GM19324 (cell line): ENCODE measurements around the gene SLC25A10.
"Not testable (repeated sequence)": the region's sequence is repeated elsewhere in the genome, so short reads cannot be mapped to it uniquely, and the experiment has no call there.

Experiments used
- ATAC-seq: cut with Tn5 transposase; IDR thresholded peaks from one replicate; pipeline ENCODE4 v1.9.1; 2021; ENCODE audit warnings: mild to moderate bottlenecking, moderate library complexity; ENCODE audit not compliant: unreplicated experiment, low FRiP score

The SLC25A10 gene, protein sequence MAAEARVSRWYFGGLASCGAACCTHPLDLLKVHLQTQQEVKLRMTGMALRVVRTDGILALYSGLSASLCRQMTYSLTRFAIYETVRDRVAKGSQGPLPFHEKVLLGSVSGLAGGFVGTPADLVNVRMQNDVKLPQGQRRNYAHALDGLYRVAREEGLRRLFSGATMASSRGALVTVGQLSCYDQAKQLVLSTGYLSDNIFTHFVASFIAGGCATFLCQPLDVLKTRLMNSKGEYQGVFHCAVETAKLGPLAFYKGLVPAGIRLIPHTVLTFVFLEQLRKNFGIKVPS

GRCh38 chr17:81711814-81712467, at the start of gene SLC25A10:
SLC25A10 (plus strand) TSS chr17:81712284; CDS start chr17:81712427, 143 bp downstream.
- peak; percentile 73 for ATAC-seq

DNA sequence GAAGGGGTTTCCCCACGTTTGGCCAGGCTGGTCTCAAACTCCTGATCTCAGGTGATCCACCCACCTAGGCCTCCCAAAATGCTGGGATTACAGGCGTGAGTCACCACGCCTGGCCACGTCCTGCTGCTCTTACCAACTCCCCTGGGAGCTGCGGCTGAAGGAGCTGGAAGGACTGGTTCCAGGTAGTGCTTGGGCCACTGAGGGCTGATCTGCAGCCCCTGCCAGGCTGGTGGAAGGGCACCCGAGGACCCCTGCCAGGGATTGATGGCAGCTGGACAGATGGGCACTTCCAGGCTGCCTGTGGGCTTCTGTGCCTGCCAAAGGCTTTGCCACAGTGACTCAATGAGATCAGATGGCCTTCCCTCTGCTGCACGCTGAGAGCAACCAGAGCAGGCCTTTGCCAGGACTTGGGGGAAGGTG, 48.0 kb upstream of the SLC25A10 start:
- ATAC-seq = no peak

DNA sequence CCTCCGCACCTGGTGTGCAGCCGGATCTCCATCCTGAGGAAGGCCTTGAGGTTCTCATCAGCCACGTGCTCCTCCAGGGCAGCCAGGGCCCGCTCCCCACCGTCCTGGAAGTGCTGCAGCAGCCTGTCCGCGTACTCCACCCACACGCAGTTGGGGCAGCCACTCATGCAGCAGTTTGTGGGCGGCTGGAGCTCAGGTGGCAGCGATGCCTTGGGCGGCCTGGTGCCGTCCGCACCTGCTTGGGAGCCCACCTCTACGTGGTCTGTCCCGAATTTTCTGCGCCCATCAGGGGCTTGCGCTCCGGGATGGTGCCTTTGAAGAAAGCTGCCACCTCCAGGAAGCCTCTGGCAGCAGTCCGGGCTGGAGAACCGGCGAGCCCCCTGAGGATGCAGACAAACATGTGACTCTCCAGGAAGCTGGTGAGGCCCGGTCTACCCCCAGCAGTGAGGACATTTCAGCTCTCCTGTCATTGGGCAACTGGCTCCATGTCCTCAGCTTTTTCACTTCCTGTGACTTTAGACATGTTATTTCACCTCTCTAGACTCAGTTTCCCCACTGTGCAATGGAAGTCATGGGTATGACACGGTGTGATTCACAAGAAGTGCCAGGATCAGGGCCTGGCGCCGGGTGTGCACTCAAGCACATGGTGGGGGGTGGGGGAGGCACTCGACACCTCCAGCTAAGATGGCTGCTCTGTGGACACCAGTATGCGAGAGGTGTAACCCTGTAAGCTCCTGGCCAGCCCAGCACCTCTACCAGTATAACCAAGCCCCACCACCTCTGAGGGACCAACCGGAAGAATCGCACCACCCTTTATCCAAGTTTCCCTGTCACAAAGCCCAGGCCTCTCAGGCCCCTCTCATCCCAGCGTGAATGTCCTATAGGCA, 46.6 kb upstream of the SLC25A10 start:
- ATAC-seq = no peak

DNA sequence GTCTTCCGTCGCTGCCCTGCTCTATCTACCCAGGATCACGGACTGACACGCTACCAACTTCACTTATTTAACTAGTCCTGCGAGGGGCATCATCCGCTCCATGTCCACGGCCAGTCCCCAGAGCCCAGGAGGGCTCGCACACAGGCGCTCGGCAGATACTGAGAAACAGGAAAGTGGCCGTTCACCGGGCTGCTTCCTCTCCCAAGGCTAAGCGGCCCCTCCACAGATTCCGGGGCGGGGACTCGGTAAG, 46.1 kb upstream of the SLC25A10 start:
- ATAC-seq = peak; percentile 12

DNA sequence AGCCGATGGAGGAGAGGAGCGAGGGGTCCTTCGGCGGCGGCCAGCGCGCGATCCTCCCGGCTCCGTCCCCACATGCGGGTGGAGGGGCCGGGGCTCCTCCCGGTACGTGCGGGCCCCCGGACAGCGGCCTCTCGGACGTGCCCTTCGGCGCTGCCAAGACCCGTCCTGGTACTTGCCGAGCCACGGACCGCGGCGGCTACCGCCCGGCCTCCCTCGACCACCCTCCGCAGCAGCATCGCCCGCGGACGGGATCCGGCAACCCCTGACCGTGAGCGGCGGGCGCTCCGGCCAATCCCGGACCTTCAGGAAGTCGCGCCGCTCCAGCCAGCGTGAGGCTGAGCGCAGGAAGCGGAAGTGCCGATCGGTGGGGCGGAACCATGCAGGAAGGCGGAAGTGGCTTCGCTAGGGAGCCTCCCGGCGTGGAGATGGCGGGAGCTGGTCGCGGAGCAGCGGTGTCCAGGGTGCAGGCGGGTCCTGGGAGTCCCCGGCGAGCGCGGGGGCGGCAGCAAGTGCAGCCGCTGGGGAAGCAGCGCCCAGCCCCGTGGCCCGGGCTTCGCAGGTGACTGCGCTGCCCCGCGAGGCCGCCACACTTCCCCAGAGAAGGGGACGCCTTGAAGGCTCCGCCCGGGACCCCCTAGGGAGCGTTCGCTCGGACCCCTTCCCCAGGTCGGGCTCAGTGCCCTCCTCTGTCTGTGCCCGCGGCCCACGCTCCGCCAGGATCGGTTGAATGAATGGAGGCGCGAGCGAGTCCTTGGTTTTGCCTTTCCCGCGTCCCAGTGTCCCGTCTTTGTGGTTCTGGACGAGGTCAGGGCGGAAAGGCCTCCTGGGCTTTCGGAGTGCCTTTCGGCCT, 45.5 kb upstream of the SLC25A10 start, which contains the start of the genes CCDC137 and OXLD1:
TSS of gene CCDC137 (plus strand) at position 396 of the 850 bp plus-strand sequence. CDS start at position 426, 30 bp downstream.
TSS of gene OXLD1 (minus strand) at position 264 of the 850 bp plus-strand sequence. CDS start at position 236, 28 bp downstream.
- peak; percentile 93 for ATAC-seq

GRCh38 chr17:81667754-81668153, 44.3 kb upstream of the SLC25A10 start:
- no peak for ATAC-seq

DNA sequence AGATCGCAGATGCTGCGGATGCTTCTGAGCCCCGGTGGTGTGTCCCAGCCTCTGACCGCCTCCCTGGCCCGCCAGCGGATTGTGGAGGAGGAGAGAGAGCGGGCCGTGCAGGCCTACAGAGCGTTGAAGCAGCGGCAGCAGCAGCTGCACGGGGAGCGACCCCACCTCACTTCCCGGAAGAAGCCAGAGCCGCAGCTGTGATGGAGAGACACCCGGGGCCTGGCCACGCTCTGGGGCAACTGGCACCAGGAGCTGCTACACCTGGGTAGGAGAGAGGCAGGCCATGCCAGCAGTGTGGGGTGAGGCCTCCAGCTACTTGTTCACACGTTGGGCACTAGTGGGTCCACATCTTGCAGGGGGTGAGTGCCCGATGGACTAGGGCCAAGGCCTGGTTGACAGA, 39.6 kb upstream of the SLC25A10 start:
- ATAC-seq = no peak

GRCh38 chr17:81672954-81673353, 39.1 kb upstream of the SLC25A10 start:
- ATAC-seq = no peak

DNA sequence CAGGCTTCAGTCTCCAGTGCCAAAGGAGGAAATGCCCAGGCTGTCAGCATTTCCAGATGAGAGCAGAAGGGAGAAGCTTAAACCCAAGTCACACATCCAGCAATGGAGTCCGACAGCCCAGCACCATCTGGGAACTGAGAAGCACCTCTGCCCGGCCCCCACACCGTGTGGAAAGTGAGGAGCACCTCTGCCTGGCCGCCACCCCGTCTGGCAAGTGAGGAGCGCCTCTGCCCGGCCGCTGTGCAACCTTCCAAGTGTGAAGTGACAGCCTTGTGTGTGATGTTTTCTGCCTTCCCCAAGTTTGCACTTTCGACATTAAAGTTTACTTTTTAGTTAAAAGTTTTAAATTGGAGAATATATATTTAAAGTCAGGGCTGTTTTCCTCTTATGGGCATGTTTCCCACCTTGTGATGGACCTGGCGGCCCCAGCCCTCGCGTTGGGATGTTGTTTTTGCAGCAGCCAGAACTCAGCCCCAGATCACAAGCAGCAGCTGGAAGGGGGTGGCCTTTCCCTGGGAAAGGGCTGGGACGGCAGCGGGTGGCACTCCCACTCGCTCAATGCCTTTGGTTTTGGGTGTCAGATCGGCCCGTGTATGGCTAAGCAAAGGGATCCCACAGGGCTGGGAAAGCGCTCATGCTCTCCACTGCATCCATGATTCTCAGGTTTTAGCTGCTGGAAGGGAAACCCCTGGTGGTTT, 38.4 kb upstream of the SLC25A10 start:
- no peak for ATAC-seq

- ATAC-seq = not testable (repeated sequence)
Observed at GRCh38 chr17:81675515-81676221, 36.4 kb upstream of the SLC25A10 start.

DNA sequence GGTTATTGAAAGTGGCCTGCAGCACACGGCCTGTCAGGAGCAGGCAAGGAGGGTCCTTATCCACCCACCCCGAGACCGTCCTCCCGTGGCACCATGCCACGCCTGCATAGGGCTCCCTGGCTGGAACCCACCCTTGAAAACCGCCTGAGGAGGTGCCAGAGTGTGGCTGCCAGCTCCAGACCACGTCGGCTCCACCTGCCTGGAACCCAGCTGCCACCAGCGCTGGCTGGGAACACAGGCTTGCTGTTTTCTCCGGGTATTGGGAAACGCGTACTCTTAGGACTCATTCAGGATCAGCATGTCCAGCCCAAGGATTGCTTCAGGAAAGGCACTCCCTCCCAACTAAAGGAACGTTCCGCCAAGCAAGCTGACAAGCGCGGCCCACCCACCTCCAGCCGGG, 35.2 kb upstream of the SLC25A10 start:
- no peak for ATAC-seq

DNA sequence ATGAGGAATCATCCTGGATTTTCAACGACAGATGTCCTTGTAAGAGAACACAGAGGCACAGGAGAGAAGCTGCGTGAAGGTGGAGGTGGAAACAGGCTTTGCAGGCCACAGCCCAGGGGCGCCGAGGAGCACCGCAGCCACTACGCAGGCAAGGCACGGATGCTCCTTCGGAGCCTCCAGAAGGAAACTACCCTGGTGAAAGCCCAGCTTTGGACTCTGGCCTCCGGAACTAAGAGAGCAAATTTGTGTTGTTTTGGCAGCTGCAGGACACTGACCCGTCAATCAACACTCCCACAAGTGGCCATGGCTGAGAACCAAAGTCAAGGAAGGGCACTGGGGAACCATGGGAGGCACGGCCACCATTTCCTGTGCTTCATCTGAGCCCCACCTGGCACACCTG, 31.9 kb upstream of the SLC25A10 start:
- ATAC-seq = no peak

- ATAC-seq = no peak
Observed at GRCh38 chr17:81681672-81682071, 30.4 kb upstream of the SLC25A10 start.

DNA sequence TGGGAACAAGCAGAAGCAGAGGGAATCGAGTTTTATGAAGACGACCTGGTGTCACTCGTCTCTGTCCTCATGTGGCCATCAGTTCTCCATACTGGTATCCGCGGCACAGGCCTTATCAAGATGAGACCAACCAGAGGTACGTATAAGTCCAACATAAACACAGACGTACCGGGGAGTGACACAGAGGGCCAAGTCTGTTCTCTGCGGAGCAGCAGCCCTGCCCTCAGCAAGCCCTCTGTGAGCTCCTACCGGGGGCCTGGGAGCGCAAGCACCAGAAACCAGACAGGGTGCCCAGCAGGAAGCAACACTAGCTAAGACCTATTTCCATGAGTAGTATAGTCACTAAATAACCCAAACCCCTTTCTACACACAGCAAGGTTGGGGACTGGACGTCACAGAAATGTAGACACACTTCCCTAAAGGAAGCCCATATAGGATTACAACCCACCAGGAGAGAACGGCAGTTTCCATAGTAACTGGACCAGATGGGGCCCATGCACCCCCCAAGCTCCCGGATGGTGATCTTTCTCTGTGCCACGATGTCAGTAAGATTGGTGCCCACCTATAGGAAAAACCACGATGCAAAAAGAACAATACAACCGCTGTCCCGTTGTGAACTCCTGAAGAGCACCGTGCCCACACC, 29.4 kb upstream of the SLC25A10 start:
- ATAC-seq = no peak

DNA sequence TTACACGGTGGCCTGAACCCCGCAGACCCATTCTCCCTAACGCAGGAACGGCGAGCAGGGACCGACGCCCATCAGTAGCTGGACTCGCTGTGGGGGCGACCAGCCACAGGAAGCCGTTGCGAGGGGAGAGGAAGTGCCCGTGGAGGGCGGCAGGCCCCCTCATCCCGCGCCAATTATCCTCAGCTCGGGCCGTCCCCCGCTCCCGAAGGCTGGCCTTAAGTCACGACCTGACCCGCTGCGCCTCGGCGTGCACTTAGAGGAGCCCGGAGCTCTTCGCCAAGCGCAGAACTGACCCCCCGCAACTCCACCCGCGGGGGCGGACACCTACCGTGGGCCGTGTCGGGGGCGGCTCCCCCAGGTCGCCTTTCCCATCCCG, 28.9 kb upstream of the SLC25A10 start:
- ATAC-seq = no peak

DNA sequence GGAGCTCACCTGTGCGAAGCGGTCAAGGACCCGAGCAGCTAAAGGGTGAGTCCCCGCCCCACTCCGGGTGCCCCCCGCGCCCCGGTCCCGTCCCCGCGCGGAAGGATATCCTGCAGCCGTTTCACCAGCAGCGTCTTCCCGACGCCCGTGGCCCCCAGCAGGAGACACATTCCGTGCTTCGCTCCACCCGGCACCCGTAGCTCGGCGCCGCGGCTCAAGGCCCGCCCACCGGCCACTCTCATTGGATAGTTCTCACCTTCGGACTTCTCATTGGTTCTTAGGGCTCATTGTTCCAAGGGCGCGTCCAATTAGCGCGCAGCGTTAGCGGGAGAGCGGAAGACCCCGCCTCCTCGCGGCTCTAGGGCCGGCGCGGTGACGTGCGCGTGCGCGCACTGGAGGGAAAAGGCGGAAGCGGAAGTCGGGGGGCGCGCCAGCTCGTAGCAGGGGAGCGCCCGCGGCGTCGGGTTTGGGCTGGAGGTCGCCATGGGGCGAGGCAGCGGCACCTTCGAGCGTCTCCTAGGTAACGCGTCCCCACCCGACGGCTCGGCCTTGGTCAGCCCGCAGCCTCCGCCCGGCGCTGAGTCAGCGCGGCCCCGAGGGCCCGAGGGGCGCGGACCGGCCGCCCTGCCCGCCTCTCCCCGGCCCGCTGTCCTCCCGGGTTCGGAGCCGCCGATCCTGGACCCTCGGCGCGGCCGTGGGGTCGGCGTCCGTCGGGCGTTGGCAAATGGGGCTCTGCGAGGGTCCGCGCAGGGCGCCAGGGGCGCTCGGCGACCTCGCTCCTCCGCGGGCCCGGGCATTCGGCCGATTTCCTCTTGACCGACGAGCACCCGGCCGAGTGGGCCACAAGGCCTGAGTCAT, 28.3 kb upstream of the SLC25A10 start, which contains the start of the genes ARL16 and HGS:
TSS of gene ARL16 (minus strand) at position 214 of the 858 bp plus-strand sequence. CDS start at position 170, 44 bp downstream.
TSS of gene HGS (plus strand) at position 428 of the 858 bp plus-strand sequence. CDS start at position 484, 56 bp downstream.
- peak; percentile 96 for ATAC-seq

DNA sequence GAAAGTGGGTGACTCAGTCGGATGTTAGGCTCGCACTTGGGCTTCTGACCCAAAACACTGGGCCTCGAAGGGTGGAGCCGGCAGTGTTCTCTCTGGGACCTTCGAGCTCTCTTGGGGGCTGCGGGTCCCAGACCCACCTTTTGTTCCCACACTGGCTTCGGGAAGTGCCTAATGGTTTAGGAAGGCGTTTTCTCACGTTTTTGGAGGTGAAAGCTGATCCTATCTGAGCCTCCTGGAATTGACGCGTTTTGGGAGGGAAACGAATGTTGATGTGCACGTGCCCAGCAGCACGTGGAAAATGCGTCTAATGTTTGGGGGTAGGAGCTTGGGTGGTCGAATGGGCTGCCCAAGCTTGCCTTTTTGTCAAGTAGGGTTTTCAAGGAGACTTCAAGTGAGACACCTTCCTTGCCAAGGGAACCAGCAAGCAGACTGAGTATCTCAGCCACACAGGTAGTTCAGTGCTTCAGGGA, 27.6 kb upstream of the SLC25A10 start:
- ATAC-seq = no peak
